NCI-H82 treated with DMSO at 0.1 percent for 48 hours (cell line): ENCODE measurements around the gene TPT1.
"Not testable (repeated sequence)": the region's sequence is repeated elsewhere in the genome, so short reads cannot be mapped to it uniquely, and the experiment has no call there.

ENCODE experiments used
- DNase-seq: peaks from one replicate; lab custom pipeline; 2025; ENCODE audit not compliant: unreplicated experiment; lab: John Stamatoyannopoulos, UW

Gene TPT1

GRCh38 chr13:45341034-45341798, at the start of gene TPT1:
TSS of gene TPT1 (minus strand) at chr13:45341183. CDS start at chr13:45341069, 114 bp downstream.
- peak; percentile 96 for DNase-seq

GRCh38 chr13:45390348-45390747, 49.4 kb upstream of the TPT1 start:
- DNase-seq: not testable (repeated sequence)

DNA sequence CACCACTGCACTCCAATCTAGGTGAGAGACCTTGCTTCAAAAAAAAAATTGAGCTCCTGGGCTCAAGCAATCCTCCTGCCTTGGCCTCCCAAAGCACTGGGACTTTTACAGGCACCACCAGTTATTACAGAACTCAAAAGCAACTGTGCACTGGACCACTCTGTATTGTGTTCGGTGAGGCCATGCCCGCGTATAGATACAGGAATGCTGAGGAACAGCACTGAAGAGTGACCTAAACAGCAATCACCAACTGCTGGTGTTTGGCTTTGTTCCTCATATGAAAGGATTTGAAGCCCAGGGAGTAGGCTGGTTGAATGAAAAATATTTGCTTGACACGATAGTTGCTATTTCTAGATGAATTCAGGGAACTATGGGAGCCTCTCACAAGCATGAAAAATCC, 47.7 kb upstream of the TPT1 start:
- no peak for DNase-seq

DNA sequence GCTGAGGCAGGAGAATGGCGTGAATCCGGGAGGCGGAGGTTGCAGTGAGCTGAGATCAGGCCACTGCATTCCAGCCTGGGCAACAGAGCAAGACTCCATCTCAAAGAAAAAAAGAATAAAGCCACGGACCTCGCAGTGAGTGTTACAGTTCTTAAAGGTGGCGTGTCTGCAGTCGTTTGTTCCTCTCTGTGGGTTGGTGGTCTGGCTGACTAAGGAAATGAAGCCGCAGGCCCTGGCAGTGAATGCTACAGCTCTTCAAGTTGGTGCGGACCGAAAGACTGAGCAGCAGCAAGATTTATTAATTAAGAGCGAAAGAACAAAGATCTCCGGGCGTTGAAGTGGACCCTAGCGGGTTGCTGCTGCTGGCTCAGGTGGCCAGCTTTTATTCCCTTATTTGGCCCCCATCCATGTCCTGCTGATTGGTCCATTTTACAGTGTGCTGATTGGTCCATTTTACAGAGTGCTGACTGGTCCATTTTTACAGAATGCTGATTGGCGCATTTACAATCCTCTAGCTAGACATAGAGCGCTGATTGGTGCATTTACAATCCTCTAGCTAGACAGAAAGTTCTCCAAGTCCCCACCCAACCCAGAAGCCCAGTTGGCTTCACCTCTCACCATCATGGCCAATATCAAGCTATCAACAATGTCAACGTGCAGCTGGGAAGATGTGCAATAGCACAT, 46.1 kb upstream of the TPT1 start:
- DNase-seq: not testable (repeated sequence)

DNA sequence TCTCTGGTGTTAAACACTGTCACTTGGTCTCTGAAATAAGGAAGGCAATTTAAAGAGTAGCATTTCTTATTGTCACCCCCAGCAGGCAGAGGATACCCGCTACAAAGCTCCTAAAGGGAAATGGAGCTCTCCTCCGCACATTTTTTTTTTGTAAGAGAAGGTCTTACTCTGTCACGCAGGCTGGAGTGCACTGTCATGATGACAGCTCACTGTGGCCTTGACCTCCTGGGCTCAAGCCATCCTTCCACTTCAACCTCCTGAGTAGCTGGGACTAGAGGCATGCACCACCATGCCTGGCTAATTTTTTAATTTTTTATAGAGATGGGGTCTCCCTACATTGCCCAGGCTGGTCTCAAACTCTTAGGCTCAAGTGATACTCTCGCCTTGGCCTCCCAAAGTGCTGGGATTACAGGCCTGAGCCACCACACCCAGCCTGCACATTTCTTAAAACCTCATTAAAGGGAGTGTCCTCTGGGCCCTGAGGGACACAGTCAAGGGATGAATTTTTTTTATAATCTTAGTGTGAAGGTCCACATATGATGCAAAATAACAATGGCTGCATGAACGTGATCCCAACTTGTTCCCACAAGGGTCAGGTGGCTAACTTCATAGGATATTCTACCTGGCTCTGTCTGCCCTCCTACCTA, 45.0 kb upstream of the TPT1 start:
- DNase-seq: no peak

- no peak for DNase-seq
Measured at GRCh38 chr13:45385320-45385719, 44.3 kb upstream of the TPT1 start.

GRCh38 chr13:45384474-45385174, 43.6 kb upstream of the TPT1 start:
- DNase-seq: no peak

GRCh38 chr13:45382739-45383138, 41.8 kb upstream of the TPT1 start:
- not testable (repeated sequence) for DNase-seq

DNA sequence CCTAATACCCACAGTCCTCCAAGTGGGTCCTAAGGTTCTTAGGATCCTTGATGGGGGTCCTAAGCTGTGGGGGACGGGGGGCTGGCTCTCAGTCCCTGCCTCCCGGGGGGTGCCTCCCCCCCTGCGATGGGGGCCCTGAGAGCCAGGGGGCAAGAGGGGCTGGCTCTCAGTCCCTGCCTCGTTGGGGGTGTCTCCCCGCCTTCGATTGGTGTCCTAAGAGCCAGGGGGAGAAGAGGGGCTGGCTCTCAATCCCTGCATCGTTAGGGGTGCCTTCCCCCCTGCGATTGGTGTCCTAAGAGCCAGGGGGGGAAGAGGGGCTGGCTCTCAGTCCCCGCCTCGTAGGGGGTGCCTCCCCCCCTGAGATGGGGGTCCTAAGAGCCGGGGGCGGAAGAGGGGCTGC, 40.2 kb upstream of the TPT1 start:
- no peak for DNase-seq

GRCh38 chr13:45380708-45381107, 39.7 kb upstream of the TPT1 start:
- not testable (repeated sequence) for DNase-seq

GRCh38 chr13:45379516-45379915, 38.5 kb upstream of the TPT1 start:
- DNase-seq: not testable (repeated sequence)

DNA sequence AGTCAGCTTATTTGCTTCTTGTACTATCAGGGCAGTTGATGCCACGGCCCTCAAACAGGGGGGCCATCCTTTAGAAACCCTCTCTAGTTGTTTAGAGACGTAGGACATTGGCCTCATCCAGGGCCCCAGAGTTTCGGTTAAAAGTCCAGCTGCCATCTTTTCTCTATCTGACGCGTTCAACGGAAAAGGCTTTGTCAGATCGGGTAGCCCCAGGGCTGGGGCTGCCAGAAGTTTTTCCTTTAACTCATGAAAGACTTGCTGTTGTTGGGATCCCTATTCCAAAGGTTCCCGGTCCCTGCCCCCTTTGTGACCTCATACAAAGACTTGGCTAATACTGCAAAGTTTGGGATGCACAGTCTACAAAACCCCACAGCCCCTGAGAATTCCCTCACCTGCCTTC, 37.8 kb upstream of the TPT1 start:
- not testable (repeated sequence) for DNase-seq

DNA sequence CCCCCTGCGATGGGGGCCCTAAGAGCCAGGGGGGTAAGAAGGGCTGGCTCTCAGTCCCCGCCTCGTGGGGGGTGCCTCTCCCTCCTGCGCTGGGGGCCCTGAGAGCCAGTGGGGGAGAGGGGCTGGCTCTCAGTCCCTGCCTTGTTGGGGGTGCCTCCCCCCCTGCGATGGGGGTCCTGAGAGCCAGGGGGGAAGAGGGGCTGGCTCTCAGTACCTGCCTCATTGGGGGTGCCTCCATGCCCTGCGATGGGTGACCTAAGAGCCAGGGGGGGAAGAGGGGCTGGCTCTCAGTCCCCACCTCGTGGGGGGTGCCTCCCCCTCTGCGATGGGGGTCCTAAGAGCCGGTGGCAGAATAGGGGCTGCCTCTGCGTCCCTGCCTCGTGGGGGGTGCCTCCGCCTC, 36.3 kb upstream of the TPT1 start:
- DNase-seq: not testable (repeated sequence)

- not testable (repeated sequence) for DNase-seq
Measured at GRCh38 chr13:45376651-45377050, 35.7 kb upstream of the TPT1 start.

- no peak for DNase-seq
Measured at GRCh38 chr13:45374917-45375316, 33.9 kb upstream of the TPT1 start.

DNA sequence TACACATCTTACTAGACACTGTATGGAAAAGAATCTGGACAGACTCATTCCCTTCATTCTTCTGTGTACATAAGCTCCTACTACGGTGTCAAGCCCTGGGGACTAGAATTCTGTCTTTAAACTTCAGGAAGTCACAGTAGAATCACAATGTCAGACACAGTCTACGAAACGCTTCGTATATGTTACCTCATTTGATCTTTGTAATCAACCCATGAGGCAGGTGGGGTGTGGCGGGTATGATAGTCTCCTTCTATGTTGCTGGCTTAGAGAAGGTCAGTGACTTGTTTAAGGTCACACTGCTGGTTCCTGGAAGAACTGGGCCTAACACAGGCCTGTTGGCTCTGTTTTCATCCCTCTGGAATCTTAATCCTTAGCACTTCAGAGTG, 32.2 kb upstream of the TPT1 start:
- no peak for DNase-seq

GRCh38 chr13:45372189-45373161, 31.5 kb upstream of the TPT1 start:
- DNase-seq: peak; percentile 59

DNA sequence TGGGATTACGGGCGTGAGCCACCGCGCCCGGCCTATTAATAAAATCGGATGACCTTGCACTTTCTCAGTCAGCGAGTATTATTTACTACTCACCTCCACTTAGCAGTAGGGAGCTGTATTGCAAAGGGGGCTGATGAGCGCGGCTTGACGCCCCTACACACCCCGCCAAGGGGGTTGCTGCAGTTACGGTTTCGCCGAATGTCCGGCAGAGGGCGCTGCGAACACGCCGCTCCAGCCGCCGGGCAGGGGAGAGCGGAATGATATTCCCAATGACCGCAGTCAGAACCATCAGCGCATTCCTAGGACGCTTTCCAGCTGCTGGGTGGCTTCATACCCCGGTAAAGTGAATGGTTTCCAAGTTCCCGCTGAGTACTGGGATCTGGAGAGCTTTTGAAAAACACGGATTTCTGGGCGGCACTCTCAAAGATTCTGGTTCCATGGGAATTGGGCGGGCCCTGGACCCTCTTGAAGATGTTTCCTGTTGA, 30.0 kb upstream of the TPT1 start:
- DNase-seq: no peak

DNA sequence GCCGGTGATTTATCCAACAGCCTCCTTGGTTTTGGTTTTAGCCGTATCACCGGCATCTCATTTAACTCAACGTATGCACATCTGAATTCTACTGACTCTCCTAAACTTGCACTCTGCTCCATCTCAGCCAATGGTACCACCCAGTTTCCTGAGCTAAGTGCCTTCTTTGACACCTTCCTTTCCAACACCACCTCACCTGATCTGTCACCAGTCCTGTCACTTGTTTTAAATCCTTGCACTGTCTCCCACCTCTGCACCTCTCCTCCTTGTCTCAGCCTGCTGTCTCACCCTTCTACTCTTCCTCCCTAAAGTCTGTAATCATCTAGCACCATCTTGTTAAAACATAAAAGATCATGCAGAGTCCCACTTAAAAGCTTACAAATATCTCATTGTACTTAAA, 28.1 kb upstream of the TPT1 start:
- no peak for DNase-seq

- DNase-seq: no peak
Measured at GRCh38 chr13:45368571-45368970, 27.6 kb upstream of the TPT1 start.
